GM23338 (cell line): ENCODE measurements around the gene CFAP58. TPM values are rescaled to one million over a fixed set of nuclear protein-coding genes. Genes with fewer than 3 reads are reported as not detected.

ENCODE experiments used
- ATAC-seq: fragments of 200-7000 bp; cut with Tn5 transposase; 3 replicates; pipeline ENCODE4 v1.9.1; 2020
- DNase-seq: peaks from one replicate; pipeline ENCODE4 v3.0.0-alpha.2; 2015; ENCODE audit warnings: low spot score
- H2AFZ ChIP-seq: fragments of 200-600 bp; sonication (generic); 2 replicates; pipeline ENCODE4 v1.8.0; 2016; ENCODE audit warnings: antibody characterized with exemption, mild to moderate bottlenecking, moderate library complexity
- H3F3A ChIP-seq: fragments of 200-600 bp; sonication (generic); replicated peaks from 2 replicates; pipeline ENCODE4 v1.8.0; 2017; ENCODE audit warnings: antibody characterized with exemption, mixed run types, low read depth
- H3K27ac ChIP-seq: fragments of 200-600 bp; sonication (generic); 2 replicates; pipeline ENCODE4 v1.6.1; 2016; ENCODE audit warnings: low read depth
- H3K27me3 ChIP-seq: fragments of 200-600 bp; sonication (generic); 2 replicates; pipeline ENCODE4 v1.8.0; 2016; ENCODE audit warnings: mild to moderate bottlenecking, mixed run types, moderate library complexity; ENCODE audit not compliant: insufficient read depth
- H3K36me3 ChIP-seq: fragments of 200-600 bp; sonication (generic); 2 replicates; pipeline ENCODE4 v1.8.0; 2016; ENCODE audit warnings: mild to moderate bottlenecking; ENCODE audit not compliant: insufficient read depth
- H3K4me1 ChIP-seq: fragments of 200-600 bp; sonication (generic); 2 replicates; pipeline ENCODE4 v1.8.0; 2016; ENCODE audit warnings: mild to moderate bottlenecking, moderate library complexity; ENCODE audit not compliant: insufficient read depth
- H3K4me2 ChIP-seq: fragments of 200-600 bp; sonication (generic); 2 replicates; pipeline ENCODE4 v1.7.1; 2017; ENCODE audit warnings: mixed run types
- H3K4me3 ChIP-seq: fragments of 200-600 bp; sonication (generic); 2 replicates; pipeline ENCODE4 v1.6.1; 2016; ENCODE audit warnings: mixed run types
- H3K79me2 ChIP-seq: fragments of 200-600 bp; sonication (generic); replicated peaks from 2 replicates; pipeline ENCODE4 v1.8.0; 2017; ENCODE audit warnings: mild to moderate bottlenecking; ENCODE audit not compliant: insufficient read depth
- H3K9me2 ChIP-seq: fragments of 200-600 bp; sonication (generic); 2 replicates; pipeline ENCODE4 v1.8.0; 2017; ENCODE audit not compliant: insufficient read depth
- H4K20me1 ChIP-seq: fragments of 200-600 bp; sonication (generic); replicated peaks from 2 replicates; pipeline ENCODE4 v1.8.0; 2017; ENCODE audit warnings: mild to moderate bottlenecking; ENCODE audit not compliant: insufficient read depth
- H3K27ac Mint-ChIP-seq: 2 replicates; pipeline ENCODE4 v1.8.0; 2020; ENCODE audit warnings: inconsistent platforms, mild to moderate bottlenecking, moderate library complexity, mixed read lengths
- H3K27me3 Mint-ChIP-seq: 3 replicates; pipeline ENCODE4 v1.8.0; 2022; ENCODE audit warnings: low read depth, mild to moderate bottlenecking, moderate library complexity, mixed read lengths, inconsistent platforms; ENCODE audit not compliant: insufficient read depth, poor library complexity
- H3K36me3 Mint-ChIP-seq: 3 replicates; pipeline ENCODE4 v1.8.0; 2021; ENCODE audit warnings: low read depth, mild to moderate bottlenecking, inconsistent platforms, moderate library complexity, mixed read lengths
- H3K4me1 Mint-ChIP-seq: 3 replicates; pipeline ENCODE4 v1.8.0; 2020; ENCODE audit warnings: mild to moderate bottlenecking, inconsistent platforms, mixed read lengths
- H3K4me3 Mint-ChIP-seq: 3 replicates; pipeline ENCODE4 v1.8.0; 2021; ENCODE audit warnings: moderate library complexity, mild to moderate bottlenecking, inconsistent platforms, mixed read lengths
- H3K9me3 Mint-ChIP-seq: 3 replicates; pipeline ENCODE4 v1.8.0; 2020; ENCODE audit warnings: moderate library complexity, mild to moderate bottlenecking, inconsistent platforms, mixed read lengths
- CREB1 ChIP-seq: fragments of 250-450 bp; sonication (Bioruptor Pico); IDR thresholded peaks from 2 replicates; pipeline ENCODE4 v1.5.0; 2020; ENCODE audit warnings: low read depth, mild to moderate bottlenecking, moderate library complexity
- ETS1 ChIP-seq: IDR thresholded peaks from 2 replicates; pipeline ENCODE4 v1.6.1; 2016; ENCODE audit warnings: antibody characterized with exemption
- NANOG ChIP-seq: IDR thresholded peaks from 2 replicates; pipeline ENCODE4 v1.6.1; 2016; ENCODE audit warnings: antibody characterized with exemption, borderline replicate concordance
- POLR2AphosphoS5 ChIP-seq: IDR thresholded peaks from 2 replicates; pipeline ENCODE4 v1.6.1; 2016; ENCODE audit warnings: antibody characterized with exemption, low read depth
- STAT1 ChIP-seq: IDR thresholded peaks from one replicate; pipeline ENCODE4 v1.6.1; 2016; ENCODE audit warnings: antibody characterized with exemption; ENCODE audit not compliant: unreplicated experiment
- ZNF114 ChIP-seq: fragments of 250-450 bp; sonication (Bioruptor Pico); IDR thresholded peaks from 2 replicates; pipeline ENCODE4 v1.5.0; 2020; ENCODE audit warnings: mild to moderate bottlenecking, moderate library complexity
- ZNF331 ChIP-seq: fragments of 250-450 bp; sonication (Bioruptor Pico); IDR thresholded peaks from 2 replicates; pipeline ENCODE4 v1.5.0; 2020; ENCODE audit warnings: low read depth, mild to moderate bottlenecking, moderate library complexity
- ZNF462 ChIP-seq: fragments of 250-450 bp; sonication (Bioruptor Pico); IDR thresholded peaks from 2 replicates; pipeline ENCODE4 v1.5.0; 2020; ENCODE audit warnings: mild to moderate bottlenecking, moderate library complexity
- polyA plus RNA-seq: library from polyadenylated mRNA; unstranded; fragments of >200 nt; fragmentation: Nextera tagmentation; extraction: Ambion mirVana; gene quantifications from 2 replicates; pipeline ENCODE4 v1.2.1, GENCODE V29; 2016
- total RNA-seq: library from RNA; depleted of rRNA; stranded (reverse); fragments of >200 nt; shearing (Covaris generic); gene quantifications from 2 replicates; pipeline ENCODE4 v1.2.3, GENCODE V29; 2014

Gene CFAP58
- total and polyA plus RNA-seq, 2 experiments from 2014 or later, result 0.63 to 0.89 TPM

GRCh38 chr10:104472505-104472904, 118.9 kb downstream of the CFAP58 start (continued):
- no peak for TF ChIP-seq ZNF462 (CRISPR knock-in tag)
- no peak for TF ChIP-seq NANOG
- no peak for TF ChIP-seq ZNF114 (CRISPR knock-in tag)

GRCh38 chr10:104472957-104473745, 119.5 kb downstream of the CFAP58 start:
- no peak overlapping the region for H3K27ac ChIP-seq
- DNase-seq, result no peak
- no peak overlapping the region for H3K27ac Mint-ChIP-seq
- peaks cover 2% of the 10 kb centered on the region for H3K27me3 Mint-ChIP-seq
- no peaks in the 10 kb centered on the region; the same call in 2 of the 3 replicates for H3K4me1 Mint-ChIP-seq
- peaks cover 14% of the 10 kb centered on the region for H3K9me3 Mint-ChIP-seq
- no peak overlapping the region for H3K4me2 ChIP-seq
- H3K4me3 ChIP-seq, result no peak overlapping the region
- peaks cover 10% of the 10 kb centered on the region for H3K36me3 Mint-ChIP-seq
- no peaks in the 10 kb centered on the region for H3K36me3 ChIP-seq
- H3K4me1 ChIP-seq, result no peaks in the 10 kb centered on the region; the same call in 1 of the 2 replicates
- H3K79me2 ChIP-seq, result no peaks in the 10 kb centered on the region
- H4K20me1 ChIP-seq, result no peaks in the 10 kb centered on the region
- H3K9me2 ChIP-seq, result peaks cover 12% of the 10 kb centered on the region; the same call in 1 of the 2 replicates
- no peaks in the 10 kb centered on the region for H3F3A ChIP-seq
- no peak overlapping the region for H3K4me3 Mint-ChIP-seq
- ATAC-seq, result no peak
- H2AFZ ChIP-seq, result no peak overlapping the region
- no peaks in the 10 kb centered on the region for H3K27me3 ChIP-seq
- TF ChIP-seq CREB1 (CRISPR knock-in tag) (no peak), ETS1 (no peak), ZNF462 (CRISPR knock-in tag) (no peak), ZNF331 (CRISPR knock-in tag) (no peak), STAT1 (no peak), ZNF114 (CRISPR knock-in tag) (no peak), POLR2AphosphoS5 (no peak)
